ENCODE results near the gene RNU6-7.
A peak's percentile ranks its signal among the peaks of the same experiment; 100 is the strongest.

RNU6-7 gene

DNA sequence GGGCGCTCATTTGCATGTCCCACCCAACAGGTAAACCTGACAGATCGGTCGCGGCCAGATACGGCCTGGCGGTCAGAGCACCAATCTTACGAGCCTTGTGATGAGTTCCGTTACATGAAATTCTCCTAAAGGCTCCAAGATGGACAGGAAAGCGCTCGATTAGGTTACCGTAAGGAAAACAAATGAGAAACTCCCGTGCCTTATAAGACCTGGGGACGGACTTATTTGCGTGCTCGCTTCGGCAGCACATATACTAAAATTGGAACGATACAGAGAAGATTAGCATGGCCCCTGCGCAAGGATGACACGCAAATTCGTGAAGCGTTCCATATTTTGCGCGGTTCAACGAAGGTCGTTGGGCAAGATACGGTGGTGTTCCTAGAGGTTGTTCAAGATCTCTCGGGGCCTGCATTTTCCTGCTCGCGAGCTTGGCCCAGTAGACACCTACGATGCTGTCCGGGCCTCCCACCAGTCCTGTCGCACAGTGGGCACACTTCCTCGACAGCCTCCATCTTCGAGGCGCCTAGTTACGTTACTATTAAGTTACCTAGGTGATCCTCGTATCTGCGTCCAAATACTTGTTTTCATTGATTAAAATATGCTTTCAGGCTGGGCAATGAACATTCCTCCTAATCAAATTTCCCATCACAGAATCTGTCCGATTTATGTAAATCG, at the start of gene RNU6-7:
Gene RNU6-7 (plus strand): TSS at position 230 of the 675 bp plus-strand sequence.
- peak in 1 of 2 donors; percentile 14 for DNase-seq (ENCODE audit: low read depth in 2 of 2)

GRCh38 chr14:32166029-32166428, 35.8 kb upstream of the RNU6-7 start:
- DNase-seq (ENCODE audit: low read depth in 2 of 2), result no peak

DNA sequence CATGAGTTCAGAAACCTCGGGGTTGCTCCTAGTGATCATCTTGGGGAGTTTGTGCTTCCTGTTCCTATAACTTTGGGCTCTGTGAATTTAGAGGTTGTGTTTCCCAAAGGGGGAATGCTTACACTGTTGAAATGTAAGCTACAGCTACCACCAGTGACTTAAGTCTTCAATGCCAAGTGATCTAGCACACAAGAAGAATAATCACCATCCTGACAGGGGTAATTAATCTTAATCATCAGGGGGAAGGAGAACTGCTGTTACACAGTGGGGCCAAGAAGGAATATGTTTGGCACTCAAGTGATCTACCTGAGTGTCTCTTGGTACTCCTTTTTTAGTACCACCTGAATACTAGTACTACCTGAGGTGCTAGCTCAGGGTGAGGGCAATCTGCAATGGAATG, 34.9 kb upstream of the RNU6-7 start:
- DNase-seq (ENCODE audit: low read depth in 2 of 2), result no peak

DNA sequence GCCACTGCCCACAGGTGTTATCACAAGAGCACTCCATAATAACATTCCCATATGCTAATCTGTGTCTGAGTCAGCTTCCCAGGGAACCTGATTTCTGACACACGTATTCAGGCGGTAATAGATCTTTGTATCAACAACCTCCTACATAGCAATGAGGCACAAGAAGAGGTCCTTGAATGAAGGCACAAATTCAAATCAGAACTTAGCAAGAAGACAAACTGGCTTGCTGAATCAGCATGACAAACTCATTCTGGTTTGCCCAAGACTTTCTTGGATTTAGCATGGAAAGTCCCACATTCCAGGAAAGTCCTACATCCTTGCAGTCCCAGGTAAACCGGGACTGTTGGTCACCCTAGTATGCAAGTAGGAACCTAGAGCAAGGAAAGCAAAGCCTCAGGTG, 33.9 kb upstream of the RNU6-7 start:
- no peak for DNase-seq (ENCODE audit: low read depth in 2 of 2)

GRCh38 chr14:32169191-32169590, 32.7 kb upstream of the RNU6-7 start:
- DNase-seq (ENCODE audit: low read depth in 2 of 2), result no peak

DNA sequence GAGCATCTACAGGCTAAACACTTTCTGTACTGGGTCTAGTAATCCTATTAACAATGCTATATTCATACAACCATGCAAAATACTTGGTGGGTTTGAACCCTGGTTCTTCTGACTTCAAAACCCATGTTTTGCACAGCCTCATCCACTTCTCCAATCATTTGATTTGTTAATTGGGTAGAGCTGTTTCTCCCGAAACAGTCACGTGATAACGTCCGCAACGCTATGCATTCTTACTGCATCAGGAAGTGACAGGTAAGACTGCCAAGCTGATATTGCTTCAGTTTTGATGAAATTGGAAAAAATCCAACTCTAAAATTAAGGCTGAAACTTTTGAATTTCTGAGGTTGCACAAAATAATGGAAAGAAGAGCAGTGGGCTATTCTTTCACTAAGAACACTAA, 30.4 kb upstream of the RNU6-7 start:
- no peak for DNase-seq (ENCODE audit: low read depth in 2 of 2)

DNA sequence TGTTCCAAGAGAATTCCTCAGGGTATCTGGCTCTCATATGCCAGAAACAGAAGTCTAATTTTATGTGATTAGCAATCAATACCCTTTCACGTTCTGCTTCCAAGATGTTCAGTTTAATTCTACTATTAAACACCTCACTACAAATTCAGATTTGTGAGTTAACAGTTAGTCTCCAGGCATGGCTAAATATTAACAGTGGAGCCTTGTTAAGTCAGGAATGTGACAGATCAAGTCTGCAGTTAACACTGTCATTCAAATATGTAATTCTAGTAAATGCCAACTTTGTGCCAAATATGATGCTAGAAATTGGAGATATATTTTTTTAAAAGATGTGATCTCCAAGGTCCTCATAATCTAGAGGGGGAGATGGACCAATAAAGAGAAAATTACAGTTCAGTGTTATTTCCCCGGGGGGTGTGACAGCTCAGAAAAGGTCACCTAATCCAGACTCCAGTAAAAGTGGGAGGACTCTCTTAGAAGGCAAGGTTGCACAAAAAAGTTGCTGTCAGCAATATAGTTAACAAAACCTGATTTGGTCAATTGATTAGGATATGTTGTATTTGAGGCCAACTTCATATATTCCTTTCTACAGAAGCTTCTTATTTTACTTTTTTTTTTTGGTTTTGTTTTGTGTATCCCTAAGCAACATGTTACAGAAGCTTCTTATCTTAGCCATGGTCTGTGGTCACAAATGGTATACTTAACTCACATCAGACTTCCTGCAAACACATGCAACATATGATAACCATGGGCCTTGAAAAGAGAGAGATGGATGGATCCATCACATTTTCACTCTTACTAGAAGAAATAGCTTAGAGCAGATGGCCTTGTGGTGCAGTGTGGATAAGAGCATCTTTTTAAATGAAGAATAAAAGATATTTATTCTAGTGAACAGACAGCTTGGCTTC, 18.4 kb upstream of the RNU6-7 start:
- no peak for DNase-seq (ENCODE audit: low read depth in 2 of 2)

- no peak for DNase-seq (ENCODE audit: low read depth in 2 of 2)
Observed at GRCh38 chr14:32185097-32185496, 16.7 kb upstream of the RNU6-7 start.

- no peak for DNase-seq (ENCODE audit: low read depth in 2 of 2)
Observed at GRCh38 chr14:32186248-32186647, 15.6 kb upstream of the RNU6-7 start.

DNA sequence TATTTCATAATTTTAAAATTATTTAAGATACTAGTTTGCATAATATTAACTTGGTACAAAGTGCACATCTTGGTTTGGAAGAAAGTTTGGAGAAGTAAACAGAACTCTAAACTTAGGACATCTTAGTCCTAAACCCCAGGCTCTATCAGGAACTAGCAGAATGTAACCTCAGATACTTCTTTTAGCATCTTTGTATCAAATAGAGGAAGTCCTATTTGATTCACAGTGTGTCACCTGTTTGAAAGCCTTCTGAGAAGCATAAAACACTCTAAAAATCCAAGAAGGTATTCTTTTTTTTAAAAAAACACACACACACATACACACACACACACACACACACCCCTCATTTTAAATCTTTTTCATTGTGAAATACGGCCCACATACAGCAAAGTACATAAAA, 12.0 kb upstream of the RNU6-7 start:
- DNase-seq (ENCODE audit: low read depth in 2 of 2), result no peak

- no peak for DNase-seq (ENCODE audit: low read depth in 2 of 2)
Observed at GRCh38 chr14:32190673-32191072, 11.2 kb upstream of the RNU6-7 start.

DNA sequence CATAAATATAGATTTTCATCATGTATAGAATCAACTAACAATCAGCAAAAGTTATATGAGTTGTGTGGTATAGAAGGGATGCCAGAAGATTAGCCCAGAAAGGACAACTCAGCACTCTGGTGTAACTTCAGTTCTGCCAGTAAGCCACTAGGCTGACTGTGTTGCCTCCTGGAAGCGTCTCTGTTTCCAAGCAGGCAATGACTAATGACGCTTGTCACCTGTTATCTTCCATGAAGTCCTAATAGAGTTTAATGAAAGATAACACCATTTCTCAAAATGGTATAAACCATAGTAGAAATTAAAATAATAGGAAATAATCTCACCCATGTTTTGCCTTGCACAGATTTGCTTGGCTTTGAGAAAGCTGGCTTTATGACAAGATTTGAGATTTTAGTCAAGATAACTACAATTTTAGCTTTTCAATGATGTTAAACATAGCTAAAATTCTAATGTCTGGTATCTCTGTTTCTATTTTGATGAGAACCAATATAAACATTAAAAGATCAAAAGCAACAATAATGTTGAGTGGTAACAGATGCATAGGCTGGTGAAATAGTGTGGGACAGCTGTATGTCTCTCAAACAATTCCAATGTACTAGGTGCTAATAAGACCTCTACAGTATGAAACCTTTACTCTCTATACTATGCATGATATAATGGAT, 9.0 kb upstream of the RNU6-7 start:
- no peak for DNase-seq (ENCODE audit: low read depth in 2 of 2)

DNA sequence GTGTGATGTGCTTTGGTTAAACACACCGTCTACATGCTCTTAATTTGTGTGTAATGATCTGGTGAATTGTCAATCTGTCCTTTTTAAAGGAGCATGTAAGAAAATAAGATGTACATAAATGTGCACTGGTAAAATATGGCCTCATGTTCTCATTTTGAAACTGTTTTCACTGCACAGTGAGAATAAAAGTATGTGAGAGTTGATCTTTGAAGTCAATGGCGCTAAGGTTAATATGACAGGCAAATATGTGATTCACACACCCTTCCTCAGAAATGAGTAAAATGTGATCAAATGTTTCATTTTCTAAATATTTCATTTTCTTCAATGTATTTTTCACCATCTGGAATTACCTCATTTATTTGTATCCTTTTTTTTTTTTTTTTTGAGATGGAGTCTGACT, 8.3 kb upstream of the RNU6-7 start:
- DNase-seq (ENCODE audit: low read depth in 2 of 2), result no peak

DNA sequence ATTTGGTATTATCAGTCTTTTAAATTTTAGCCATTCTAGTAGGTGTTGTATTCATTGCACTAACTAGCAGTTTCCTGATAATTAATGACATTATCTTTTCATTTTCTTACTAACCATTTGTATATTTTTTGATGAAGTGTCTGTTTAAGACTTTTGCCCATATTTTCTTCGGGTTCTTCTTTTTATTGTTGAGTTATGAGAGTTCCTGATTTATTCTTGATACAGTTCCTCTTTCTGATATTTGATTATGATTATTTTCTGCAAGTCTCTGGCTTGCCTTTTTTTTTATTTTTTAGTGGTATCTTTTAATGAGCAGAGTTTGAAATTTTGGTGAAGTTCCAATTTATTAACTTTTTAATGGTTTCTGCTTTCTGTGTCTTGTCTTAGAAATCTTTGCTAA, 6.2 kb upstream of the RNU6-7 start:
- DNase-seq (ENCODE audit: low read depth in 2 of 2), result no peak

- no peak for DNase-seq (ENCODE audit: low read depth in 2 of 2)
Observed at GRCh38 chr14:32197919-32198318, 3.9 kb upstream of the RNU6-7 start.

DNA sequence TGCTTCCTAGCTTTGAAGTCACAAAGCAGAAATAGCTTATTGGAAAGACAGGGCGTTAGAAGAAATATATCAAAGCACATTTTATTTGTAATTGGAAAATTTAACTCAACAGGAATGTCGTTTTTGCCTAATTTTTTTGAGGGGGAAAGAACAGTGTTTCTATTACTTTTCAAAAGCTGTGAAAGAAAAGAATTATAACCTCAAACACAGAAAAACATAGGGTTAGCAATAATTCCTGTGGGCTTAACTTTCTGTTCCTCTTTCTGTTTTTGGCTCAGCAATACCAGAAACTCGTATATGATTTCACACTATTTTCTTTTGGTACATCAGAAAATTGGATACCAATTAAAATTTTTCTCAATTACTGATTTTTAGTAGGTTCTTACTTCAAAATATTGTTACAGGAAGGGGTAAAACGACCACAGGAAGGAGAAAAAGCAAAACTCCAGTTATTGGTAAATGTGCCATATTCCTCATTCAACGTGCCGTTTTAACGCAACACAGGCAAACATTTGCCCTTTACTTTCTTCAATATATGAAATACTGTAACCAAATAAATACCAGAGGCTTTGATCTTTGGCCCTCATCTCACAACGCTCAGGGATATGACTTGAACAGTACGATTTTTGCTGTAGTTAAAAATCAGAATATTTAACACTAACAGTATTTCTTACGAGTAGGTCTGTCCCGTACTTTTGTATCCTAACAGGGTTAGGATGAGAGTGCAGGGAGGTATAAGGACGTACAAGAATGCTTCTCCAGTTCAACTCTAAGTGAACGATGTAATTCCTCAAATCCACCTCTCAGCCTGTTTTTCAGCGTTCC, 1.3 kb upstream of the RNU6-7 start:
- no peak for DNase-seq (ENCODE audit: low read depth in 2 of 2)

DNA sequence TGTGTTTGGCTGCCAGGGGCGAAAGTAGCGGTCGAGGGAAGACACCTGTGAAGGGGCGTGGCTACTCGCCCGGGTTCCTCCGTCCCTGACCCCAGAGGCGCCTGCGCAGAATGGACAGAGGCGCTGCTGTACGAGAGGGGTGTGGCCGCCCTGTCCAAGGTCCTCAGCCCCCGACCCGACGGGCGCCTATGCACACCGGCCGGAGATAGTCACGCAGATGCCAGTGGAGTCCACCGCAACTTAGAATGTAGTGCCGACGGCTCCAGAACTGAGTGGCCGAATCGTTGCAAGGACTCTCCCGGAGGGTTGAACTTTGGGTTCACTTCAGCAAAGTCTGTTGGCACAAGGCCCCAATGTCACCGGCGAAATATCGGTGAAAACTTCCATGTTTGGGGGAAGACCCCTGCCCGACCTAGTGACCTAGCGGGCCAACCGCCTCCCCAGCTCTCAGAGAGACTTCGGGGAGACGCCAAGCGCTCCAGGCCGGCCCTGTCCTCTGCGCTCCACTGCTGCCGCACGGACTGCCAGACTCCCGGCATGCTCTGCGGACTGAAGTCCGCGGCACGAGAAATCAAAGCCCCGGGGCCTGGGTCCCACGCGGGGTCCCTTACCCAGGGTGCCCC, 541 bp upstream of the RNU6-7 start:
- DNase-seq (ENCODE audit: low read depth in 2 of 2), result peak; percentile 52 to 70

- no peak for DNase-seq (ENCODE audit: low read depth in 2 of 2)
Observed at GRCh38 chr14:32202491-32202997, 699 bp downstream of the RNU6-7 start.

DNA sequence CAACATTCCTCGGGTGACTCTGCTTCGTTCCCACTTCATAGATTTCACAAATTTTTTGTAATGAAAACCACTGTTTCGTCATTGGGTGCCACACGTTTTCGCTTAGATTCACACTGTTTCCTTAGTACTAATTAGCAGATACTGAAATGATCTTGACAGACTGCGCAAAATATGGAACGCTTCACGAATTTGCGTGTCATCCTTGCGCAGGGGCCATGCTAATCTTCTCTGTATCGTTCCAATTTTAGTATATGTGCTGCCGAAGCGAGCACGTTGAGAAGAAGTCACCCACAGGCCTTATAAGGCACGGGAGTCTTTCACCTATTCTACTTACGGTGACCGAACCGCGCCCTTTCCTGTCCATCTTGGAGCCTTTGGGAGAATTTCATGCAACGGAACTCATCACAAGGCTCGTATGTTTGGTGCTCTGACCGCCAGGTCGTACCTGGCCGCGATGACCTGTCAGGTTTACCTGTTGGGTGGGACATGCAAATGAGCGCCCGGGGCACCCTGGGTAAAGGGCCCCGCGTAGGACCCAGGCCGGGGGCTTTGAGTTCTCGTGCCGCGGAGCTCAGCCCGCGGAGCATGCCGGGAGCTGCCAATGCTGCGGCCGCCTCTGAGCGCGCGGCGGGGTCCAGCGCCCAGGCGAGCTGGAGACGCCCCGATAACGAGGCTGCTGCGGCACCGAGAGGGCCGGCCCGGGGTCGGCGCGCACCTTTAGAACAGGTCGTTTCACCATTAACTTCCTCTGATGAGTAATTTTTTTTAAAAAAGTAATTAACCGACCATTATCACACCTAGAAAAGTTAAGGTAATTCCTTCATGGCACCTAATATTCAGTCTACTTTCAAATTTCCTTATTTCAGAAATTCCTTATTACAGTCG, 1.4 kb downstream of the RNU6-7 start, which contains the start of gene RNU6-8:
Gene RNU6-8 (minus strand): TSS at position 272 of the 885 bp plus-strand sequence.
- peak; percentile 79 to 83 for DNase-seq (ENCODE audit: low read depth in 2 of 2)

GRCh38 chr14:32203928-32204357, 2.1 kb downstream of the RNU6-7 start:
- DNase-seq (ENCODE audit: low read depth in 2 of 2), result no peak

Measured in stimulated activated CD4-positive, alpha-beta T cell treated with anti-CD3 and anti-CD28 coated beads, Interleukin-1b, Interleukin-23, amount 100 ng/mL, for 4 hours (primary cell).